GM19238 (cell line): ENCODE measurements around the gene PLEKHA5.
"Not testable (repeated sequence)": the region's sequence is repeated elsewhere in the genome, so short reads cannot be mapped to it uniquely, and the experiment has no call there.

Experiments
- DNase-seq: peaks from one replicate; pipeline ENCODE4 v3.0.0; 2011; ENCODE audit warnings: low spot score; ENCODE audit not compliant: insufficient read length

Gene PLEKHA5, protein sequence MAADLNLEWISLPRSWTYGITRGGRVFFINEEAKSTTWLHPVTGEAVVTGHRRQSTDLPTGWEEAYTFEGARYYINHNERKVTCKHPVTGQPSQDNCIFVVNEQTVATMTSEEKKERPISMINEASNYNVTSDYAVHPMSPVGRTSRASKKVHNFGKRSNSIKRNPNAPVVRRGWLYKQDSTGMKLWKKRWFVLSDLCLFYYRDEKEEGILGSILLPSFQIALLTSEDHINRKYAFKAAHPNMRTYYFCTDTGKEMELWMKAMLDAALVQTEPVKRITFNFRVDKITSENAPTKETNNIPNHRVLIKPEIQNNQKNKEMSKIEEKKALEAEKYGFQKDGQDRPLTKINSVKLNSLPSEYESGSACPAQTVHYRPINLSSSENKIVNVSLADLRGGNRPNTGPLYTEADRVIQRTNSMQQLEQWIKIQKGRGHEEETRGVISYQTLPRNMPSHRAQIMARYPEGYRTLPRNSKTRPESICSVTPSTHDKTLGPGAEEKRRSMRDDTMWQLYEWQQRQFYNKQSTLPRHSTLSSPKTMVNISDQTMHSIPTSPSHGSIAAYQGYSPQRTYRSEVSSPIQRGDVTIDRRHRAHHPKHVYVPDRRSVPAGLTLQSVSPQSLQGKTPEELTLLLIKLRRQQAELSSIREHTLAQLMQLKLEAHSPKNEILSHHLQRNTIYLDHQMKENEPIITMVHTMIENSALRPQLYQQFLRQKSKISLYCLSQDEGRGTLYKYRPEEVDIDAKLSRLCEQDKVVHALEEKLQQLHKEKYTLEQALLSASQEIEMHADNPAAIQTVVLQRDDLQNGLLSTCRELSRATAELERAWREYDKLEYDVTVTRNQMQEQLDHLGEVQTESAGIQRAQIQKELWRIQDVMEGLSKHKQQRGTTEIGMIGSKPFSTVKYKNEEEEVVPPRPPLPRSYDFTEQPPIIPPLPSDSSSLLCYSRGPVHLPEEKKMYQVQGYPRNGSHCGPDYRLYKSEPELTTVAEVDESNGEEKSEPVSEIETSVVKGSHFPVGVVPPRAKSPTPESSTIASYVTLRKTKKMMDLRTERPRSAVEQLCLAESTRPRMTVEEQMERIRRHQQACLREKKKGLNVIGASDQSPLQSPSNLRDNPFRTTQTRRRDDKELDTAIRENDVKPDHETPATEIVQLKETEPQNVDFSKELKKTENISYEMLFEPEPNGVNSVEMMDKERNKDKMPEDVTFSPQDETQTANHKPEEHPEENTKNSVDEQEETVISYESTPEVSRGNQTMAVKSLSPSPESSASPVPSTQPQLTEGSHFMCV

DNA sequence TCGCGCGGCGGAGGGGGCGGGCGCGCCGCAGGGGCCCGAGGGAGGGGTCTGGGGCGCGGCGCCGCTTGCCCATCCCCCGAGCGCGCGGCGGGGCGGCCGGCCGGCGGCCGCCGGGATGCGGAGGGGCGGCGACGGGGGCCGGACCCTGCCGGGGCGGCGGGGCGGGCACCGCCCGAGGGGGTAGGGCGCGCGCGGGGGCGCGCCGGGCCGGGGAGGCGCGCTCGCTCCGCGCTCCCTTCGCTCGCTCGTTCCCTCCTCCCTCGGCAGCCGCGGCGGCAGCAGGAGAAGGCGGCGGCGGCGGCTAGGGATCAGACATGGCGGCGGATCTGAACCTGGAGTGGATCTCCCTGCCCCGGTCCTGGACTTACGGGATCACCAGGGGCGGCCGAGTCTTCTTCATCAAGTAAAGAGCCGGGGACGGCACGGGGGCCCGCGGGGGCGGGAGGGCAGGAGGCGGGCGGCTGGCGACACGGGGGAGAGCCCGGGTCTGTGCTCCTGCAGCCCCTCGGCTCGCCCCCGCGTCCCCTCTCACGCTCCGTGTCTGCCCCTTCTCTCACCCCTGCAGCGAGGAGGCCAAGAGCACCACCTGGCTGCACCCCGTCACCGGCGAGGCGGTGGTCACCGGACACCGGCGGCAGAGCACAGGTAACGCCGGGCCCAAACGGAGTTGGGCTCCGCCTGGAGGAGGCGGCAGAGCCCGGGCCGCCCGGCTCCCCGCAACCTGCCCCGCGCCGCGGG, at the start of gene PLEKHA5:
TSS of gene PLEKHA5 (plus strand) at position 248 of the 738 bp plus-strand sequence. CDS start at position 315, 67 bp downstream.
- DNase-seq, result peak; percentile 12

DNA sequence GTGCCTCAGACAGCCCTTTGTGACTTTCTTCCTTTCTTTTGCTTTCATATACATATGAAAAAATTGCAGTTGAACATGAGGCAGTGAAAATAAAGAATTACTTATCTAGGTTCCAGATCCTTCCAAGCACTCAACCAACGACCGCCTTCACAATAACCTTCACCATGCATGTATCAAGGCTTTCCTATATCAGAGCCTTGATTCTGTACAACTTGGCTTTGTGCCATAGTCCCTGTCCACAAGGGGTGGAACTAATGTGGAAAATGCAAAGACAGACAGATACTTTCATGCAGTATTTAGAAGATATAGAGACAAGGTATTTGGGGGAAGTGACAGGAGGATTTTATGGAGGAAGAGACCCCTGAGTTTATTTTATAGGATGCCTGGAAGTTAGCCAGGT, 48.6 kb upstream of the PLEKHA5 start:
- DNase-seq, result no peak

DNA sequence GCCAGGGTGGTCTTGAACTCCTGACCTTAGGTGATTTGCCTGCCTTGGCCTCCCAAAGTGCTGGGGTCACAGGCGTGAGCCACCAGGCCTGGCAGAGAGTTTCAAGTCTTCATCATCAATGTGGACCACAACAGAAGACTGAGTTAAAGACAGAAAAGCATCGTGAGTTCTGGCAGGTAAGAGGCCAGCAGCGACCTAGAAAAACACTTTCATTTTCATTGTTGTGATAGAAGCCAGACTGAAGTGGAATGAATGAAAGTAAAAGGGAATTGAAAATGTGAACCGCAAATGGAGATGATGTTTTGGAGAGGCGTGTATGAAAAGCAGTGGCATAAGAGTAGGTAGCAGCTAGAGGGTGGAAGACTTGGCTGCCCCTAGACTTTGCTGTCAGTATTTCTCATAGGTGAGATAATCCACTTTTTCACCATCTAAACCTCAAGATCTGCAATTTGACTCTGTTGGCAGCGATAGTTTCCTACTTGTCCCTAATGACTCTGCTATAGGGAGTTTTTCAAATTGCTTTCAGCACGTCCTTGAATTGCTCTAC, 47.1 kb upstream of the PLEKHA5 start:
- DNase-seq, result no peak

DNA sequence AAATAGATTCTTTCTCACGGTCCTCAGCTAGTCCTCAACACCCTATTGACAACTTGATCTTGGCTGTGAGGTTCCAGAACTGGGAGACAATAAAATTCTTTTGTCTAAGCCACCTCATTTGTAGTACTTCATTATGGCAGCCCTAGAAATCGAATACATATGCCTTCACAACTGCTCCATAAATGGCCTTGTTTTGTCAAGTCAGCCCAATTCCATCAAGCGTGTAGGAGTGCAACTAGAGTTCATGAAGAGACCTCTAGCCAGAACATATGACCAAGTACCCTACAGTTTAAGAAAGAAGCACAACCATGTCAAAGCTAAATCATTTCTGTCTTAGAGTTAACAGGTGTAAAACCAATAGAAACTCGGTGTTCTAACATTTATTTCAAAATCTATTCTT, 45.0 kb upstream of the PLEKHA5 start:
- no peak for DNase-seq

DNA sequence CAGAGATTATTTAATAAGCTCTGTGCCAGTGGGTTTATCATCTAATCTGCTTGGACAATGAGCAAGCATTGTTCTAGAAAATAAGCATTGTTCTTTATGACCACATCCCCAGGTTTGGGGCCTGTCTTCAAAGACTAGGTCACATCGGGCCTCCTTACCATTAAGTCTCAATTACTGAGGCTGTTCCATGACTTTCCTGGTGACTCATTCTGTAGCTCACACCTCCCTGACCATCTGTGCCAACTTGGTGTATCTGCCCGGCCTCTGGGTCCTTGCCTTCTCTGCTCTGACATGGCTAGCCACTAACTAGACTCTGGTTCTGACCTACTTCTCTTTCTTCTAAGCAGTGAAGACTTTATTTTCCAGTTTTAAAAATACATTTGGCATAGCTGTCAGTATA, 44.4 kb upstream of the PLEKHA5 start:
- DNase-seq, result no peak

DNA sequence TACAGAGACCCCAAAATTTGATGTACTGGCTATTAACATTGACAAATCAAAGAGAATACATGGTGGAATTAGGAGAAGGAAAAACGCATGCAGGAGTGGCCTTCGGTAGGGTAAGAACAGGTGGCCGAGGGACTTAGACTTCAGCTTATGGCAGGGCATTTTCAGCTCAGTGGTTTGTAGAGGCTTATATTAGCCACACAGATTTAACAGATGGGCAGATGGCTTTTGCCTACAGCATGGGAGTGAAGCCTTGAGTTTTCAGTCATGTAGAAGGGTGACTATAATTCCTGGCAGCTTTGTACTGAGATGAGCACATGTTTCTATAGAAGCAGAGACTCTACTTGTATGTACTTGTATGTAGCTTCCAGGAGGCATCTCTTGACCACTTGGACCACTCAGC, 40.9 kb upstream of the PLEKHA5 start:
- DNase-seq, result no peak

DNA sequence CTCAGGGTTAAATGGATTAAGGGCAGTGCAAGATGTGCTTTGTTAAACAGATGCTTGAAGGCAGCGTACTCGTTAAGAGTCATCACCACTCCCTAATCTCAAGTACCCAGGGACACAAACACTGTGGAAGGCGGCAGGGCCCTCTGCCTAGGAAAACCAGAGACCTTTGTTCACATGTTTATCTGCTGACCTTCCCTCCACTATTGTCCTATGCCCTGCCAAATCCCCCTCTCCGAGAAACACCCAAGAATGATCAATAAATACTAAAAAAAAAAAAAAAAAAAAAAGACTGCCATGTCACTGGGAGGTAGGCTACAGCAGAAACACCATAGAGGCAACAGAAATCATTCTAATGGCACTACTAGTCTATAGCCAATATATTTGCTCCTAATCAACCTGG, 37.1 kb upstream of the PLEKHA5 start:
- DNase-seq, result not testable (repeated sequence)

DNA sequence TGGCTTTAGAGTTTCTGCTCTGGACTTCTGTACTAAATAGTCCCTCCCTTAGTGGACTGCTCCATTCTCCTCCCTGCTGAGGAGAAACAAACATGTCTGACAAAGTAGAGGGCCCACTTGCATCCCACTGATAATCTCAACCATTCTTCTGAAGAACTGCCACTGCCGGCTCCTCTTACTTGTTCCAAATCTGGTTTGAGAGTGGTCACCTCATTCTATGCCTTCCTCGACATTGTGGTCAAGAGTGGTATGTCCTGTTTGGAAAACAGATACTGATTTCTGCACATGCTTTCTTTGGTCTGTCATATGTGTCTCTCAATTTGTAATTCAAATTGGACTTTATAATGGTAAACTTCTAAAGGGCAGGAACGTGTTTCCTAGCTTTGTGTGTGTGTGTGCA, 36.3 kb upstream of the PLEKHA5 start:
- no peak for DNase-seq

DNA sequence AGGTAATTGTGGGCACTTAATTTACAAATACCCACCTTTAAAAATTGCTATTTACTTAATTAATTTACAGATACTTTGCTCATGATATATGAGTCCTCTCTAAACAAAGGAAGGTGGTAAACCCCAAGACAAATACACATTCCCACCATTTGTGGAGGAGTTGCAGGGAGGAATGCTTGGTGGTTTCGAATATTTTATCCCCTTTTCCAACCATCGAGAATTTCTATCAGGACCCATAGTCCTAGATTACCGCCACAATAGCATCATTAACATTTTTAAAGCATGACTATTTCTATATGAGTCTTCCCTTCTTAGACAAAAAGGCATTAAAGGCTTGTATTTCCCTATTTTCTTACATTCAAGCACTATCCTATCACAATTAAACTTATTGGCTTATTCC, 34.2 kb upstream of the PLEKHA5 start:
- no peak for DNase-seq

DNA sequence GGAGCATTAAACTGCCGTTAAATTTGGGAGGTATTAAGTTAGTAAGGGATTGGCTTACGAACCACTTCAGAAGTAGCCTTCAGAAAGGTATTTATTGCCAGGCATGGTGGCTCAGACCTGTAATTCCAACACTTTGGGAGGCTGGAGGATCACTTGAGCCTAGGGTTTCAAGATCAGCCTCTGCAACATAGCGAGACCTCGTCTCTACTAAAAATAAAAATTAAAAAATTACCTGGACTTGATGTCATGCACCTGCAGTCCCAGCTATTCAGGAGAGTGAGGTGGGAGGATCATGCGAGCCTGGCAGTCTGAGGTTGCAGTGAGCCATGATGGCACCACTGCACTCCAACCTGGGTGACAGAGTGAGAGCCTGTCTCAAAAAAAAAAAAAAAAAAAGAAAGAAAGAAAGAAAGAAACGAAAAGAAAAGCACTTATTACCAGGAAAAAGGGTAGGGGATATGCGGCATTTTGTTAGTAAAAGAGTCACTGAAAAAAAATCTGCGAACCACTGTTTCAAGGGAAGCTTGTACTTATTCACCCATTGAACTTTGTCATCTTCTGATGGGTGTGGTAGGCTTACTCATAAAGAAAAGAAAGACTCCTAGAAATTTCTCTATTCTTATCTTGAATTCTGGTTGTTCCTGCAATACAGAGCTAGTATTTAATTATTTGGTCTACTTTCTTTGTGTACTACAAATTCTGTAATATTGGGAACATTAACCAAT, 33.6 kb upstream of the PLEKHA5 start:
- DNase-seq, result no peak

DNA sequence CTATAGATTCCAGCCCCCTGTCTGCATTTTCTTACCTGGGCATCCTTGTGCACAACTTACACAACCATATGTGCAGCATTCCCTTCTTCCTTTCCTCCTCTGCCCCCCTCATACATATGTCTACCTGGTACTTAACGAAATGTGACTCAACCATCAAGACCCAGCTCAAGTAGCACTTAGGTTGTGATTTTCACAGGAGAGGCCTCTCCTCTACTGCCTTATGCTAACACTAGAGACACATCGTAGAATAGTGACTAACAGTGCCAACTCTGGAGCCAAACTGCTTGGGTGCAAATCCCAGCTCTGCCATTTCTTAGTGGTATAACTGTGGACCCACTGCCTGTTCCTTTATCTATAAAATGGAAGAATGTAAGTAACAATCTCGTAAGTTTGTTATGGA, 24.1 kb upstream of the PLEKHA5 start:
- no peak for DNase-seq

DNA sequence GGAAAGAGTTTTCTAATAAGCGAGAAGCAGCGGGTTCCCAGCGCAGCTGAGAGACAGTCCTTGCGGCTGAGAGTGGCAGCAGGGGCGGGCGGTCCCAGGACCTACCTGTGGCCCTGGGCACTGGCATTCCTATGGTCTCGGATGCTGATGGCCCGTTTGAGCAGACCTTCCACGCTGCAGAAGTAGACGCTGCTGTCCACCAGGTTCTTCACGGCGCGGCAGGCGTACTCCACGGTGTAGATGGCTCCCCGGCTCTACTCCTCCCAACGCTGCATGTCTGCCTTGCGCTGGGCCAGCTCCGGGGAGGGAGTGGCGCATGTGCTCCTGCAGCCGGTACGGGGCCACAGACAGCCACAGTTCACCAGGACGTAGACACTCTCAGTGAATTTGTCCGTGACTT, 21.8 kb upstream of the PLEKHA5 start:
- DNase-seq, result no peak

DNA sequence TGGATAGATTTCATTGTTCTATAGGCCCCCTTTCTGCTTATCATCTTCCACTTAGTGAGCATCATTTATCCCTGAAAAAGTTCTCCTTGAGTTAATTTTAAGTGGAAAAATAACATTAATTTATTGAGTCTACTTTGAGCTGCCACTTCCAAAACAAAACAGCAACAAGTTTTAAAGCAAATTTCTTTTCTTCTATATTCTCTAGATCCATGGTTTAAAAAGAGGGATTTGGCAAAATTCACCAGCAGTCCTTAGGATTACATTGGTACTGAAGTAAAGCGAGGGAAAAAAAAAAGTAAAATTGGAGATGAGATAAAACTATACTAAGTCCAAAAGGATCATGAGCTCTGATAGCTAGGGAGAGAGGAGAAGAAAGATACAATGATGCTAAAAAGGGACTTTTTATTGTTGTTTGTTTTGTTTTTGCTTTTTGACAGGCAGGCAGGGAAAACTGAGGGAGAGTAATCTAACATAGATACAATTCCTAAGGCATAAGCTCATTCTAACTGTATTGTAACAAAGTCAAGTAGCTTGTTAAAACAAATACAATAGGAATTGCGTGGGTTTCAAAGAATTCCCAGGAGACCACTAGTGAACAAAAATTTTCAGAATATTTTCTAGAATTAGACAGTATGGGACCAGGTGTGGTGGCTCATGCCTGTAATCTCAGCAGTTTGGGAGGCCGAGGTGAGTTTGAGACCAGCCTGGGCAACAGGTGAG, 19.2 kb upstream of the PLEKHA5 start:
- no peak for DNase-seq

DNA sequence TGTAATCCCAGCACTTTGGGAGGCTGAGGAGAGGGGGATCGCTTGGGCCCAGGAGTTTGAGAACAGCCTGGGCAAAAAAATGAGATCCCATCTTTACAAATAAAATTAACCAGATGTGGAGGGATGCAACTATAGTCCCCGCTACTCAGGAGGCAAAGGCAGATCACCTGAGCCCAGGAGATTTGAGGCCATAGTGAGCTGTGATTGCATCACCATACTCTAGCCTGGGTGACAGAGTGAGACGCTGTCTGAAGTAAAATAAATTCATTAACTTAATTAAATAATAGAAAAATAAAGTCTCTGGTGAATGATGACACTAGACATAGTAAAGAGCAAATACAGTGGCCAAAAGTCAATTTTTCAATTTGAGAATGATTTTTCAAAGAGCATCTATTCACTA, 16.1 kb upstream of the PLEKHA5 start:
- no peak for DNase-seq

DNA sequence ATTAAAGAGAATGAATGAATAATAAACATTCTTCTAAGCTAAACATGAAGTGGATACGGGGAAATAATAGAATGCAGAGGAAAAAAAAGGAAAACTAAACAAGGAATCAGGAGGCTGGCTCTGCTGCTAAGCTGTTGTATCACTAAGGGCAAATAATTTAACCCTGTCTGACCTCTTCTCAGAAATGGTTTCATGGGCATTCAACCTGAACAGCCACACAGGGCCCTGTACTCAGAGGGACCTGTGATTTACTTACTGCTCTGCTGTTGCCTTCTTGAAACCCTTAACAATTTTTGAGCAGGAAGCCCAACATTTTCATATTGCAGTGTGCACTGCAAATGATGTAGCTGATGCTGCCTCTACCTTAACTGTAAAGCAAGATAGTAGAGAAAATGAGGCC, 14.2 kb upstream of the PLEKHA5 start:
- no peak for DNase-seq

DNA sequence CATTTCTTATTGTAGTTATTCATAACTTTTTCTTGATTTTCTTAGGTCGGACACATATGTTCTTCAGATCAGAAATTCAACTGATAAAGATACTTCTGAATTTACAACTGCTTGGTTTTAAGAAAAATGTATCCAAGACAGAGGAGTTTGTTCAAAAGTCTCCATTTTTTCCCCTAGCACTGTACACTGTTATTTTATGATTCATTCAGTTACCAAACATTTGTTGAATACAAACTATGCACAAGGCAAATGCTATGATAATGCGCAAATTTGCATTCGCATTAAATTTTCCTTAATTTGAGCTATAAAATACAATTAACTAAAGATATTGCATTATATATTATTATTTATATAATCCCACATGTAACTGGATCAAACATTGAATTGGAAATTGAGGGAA, 10.1 kb upstream of the PLEKHA5 start:
- DNase-seq, result no peak

DNA sequence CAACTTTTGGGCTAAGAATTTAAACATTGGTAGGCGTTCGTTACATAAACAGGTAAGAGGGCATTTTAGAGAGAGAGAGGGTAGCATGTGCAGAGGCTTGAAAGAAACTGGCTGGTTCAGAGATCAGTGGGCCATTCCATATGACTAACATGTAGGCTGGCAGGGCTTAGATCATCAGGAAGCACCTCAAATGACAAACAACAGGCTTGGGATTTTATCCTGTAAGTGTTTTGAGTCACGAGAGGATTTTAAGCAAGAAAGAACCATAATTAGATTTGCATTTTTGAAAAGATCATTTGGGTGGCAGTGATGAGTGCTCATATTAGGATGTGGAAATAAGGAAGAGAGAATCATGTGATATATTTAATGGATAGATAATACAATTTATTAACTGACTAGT, 8.7 kb upstream of the PLEKHA5 start:
- DNase-seq, result no peak

DNA sequence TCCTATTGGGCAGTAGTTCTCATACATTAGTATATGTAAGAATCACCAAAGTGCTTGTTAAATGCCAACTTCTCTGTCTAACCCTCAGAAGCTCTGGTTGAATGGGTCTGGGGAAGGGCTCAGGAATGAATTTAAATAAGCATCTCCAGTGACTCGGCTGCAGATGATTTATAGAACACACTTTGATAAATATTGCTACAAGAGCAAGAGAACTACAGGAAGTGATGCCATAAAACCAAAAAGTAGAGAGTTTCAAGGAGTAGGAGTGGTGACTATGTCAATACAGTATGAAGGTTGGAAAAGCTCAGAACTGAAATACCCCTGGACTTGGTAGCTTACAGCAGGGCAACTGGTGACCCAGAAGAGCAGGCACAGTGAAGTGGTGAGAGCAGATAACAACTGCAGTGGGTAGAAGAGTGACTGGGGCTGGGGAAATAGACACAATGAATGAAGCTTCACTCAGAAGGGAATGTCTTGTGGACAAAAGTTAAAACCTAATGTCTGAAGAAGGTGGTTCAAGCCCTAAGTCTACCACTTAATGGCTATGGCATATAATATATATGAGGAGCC, 8.0 kb upstream of the PLEKHA5 start:
- no peak for DNase-seq

DNA sequence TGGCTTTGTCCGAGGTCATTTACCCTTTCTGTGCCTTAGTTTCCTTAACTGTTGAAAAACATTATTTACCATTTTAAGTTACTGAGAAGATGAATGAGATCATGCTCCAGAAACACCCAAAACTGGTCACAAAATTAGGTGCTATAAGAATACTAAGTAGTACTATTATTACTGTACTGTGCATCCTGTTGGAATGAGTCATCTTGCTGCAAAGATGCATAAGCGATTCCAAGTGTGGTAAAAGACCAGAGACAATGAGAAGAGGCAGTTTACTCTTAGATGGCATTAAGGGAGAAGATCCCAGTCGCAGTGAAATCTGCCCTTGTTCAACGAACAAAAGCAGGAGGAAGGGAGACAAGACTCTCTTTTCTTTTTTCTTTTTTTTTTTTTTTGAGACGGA, 4.2 kb upstream of the PLEKHA5 start:
- no peak for DNase-seq
